ENCODE measurements around the gene KMO. TPM values are rescaled to one million over a fixed set of nuclear protein-coding genes. Genes with fewer than 3 reads are reported as not detected.

KMO gene
- polyA plus RNA-seq, 3 donors: 4.7 to 9.0 (median 6.4) TPM

DNA sequence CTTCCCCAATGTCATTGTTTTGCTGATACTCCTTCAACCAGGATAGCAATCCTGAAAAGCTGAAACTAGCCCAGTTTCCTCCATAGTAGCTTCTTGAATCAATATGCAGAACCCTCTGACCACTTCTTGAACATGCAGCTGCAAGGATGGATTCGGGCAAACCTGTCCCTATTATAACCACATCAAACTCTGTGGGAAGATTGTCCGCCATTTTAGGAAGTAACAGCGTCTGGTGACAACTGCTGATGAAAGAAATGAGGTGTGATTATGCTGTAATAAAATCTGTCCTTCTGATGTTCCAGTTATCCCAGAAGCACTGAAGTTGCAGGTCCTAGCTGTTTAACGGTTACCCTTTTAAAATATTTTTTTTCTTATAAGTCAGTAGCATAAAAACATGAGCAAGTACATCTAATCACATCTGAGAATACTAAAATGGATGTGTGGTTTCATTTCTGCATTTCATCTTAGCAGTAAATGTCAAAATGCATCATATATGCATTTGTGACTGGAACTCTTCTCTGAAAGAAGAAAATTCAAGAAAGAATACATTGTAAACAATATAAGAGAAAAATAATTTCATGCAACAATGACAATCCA, 103.5 kb downstream of the KMO start:
- Histone ChIP-seq H3K4me1 (ENCODE audit: control insufficient read depth in 1 of 2, insufficient read depth in 2 of 2, low read length in 2 of 2) (peaks cover 28 to 45% of the 10 kb centered on the region in 2 donors), H3K9ac (ENCODE audit: insufficient read depth, low read length, poor library complexity, severe bottlenecking) (no peak overlapping the region), H3K79me2 (ENCODE audit: insufficient read depth, low read length) (peaks cover 86% of the 10 kb centered on the region), H2AFZ (ENCODE audit: insufficient read depth, low read depth, low read length, poor library complexity, severe bottlenecking) (no peak overlapping the region), H3K9me3 (replicated peaks in 1 of 2; ENCODE audit: control insufficient read depth in 1 of 2, insufficient read depth in 1 of 2, low read length in 2 of 2) (no peaks in the 10 kb centered on the region), H3K4me2 (replicated peaks; ENCODE audit: extremely low read depth, low read length, poor library complexity, severe bottlenecking) (peak overlapping the region; percentile 28), H3K4me3 (replicated peaks in 1 of 3; ENCODE audit: low read depth in 2 of 3, low read length in 3 of 3) (peak overlapping the region in 1 of 3 experiments; percentile 21), H4K20me1 (ENCODE audit: insufficient read depth, low read length) (peaks cover 7% of the 10 kb centered on the region), H3K36me3 (replicated peaks in 1 of 2; ENCODE audit: control insufficient read depth in 1 of 2, insufficient read depth in 2 of 2, low read length in 2 of 2) (peaks cover 6 to 40% of the 10 kb centered on the region in 2 donors), H3K27ac (ENCODE audit: low read depth in 1 of 2, low read length in 2 of 2) (peak overlapping the region in 1 of 2 donors; percentile 17), H3K27me3 (ENCODE audit: control insufficient read depth in 2 of 2, insufficient read depth in 2 of 2, low read length in 2 of 2) (no peaks in the 10 kb centered on the region)
- Mint-ChIP-seq H3K9me3 (no peaks in the 10 kb centered on the region), H3K27ac (no peak overlapping the region), H3K27me3 (ENCODE audit: low read depth in 3 of 3) (no peaks in the 10 kb centered on the region), H3K4me3 (no peak overlapping the region), H3K36me3 (peaks cover 25 to 28% of the 10 kb centered on the region in 2 donors), H3K4me1 (peaks cover 33% of the 10 kb centered on the region)
- no CpG with 5 or more reads among the region's 4 CpGs for WGBS (ENCODE audit: insufficient coverage)
- TF ChIP-seq, protein P1, sequence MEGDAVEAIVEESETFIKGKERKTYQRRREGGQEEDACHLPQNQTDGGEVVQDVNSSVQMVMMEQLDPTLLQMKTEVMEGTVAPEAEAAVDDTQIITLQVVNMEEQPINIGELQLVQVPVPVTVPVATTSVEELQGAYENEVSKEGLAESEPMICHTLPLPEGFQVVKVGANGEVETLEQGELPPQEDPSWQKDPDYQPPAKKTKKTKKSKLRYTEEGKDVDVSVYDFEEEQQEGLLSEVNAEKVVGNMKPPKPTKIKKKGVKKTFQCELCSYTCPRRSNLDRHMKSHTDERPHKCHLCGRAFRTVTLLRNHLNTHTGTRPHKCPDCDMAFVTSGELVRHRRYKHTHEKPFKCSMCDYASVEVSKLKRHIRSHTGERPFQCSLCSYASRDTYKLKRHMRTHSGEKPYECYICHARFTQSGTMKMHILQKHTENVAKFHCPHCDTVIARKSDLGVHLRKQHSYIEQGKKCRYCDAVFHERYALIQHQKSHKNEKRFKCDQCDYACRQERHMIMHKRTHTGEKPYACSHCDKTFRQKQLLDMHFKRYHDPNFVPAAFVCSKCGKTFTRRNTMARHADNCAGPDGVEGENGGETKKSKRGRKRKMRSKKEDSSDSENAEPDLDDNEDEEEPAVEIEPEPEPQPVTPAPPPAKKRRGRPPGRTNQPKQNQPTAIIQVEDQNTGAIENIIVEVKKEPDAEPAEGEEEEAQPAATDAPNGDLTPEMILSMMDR (IDR thresholded peaks at IDR 0.05): no peak
- DNase-seq: no peak
- intact Hi-C loops (cut with micrococcal nuclease): loop anchor here in 1 of 2 donors (5.0 to 10.0 kb wide), 2 partner anchors 118 to 209 kb away; partner anchors contain the start of genes EXO1 and FH

DNA sequence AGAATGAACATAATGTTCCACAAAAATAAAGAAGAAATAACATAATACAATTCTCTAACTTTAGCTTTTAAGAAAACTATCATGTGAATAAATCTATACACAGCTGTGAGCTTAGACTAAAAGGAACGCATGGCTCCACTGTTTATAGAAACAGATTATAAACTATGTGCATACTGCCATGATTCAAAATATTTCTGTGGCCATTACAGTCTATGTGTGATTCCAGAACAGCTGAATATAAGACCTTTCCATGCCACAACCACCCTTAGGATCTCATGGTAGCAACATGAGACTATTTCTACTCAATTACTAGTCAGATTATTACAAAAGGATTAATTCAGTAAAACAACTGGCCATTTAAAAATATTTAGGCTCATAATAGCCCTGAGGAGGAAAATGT, 104.1 kb downstream of the KMO start:
- DNase-seq: no peak
- Histone ChIP-seq H3K36me3 (replicated peaks in 1 of 2; ENCODE audit: control insufficient read depth in 1 of 2, insufficient read depth in 2 of 2, low read length in 2 of 2) (peaks cover 6 to 40% of the 10 kb centered on the region in 2 donors), H3K4me3 (replicated peaks in 1 of 3; ENCODE audit: low read depth in 2 of 3, low read length in 3 of 3) (no peak overlapping the region), H3K27ac (ENCODE audit: low read depth in 1 of 2, low read length in 2 of 2) (no peak overlapping the region), H2AFZ (ENCODE audit: insufficient read depth, low read depth, low read length, poor library complexity, severe bottlenecking) (no peak overlapping the region), H3K4me2 (replicated peaks; ENCODE audit: extremely low read depth, low read length, poor library complexity, severe bottlenecking) (peak overlapping the region; percentile 28), H3K79me2 (ENCODE audit: insufficient read depth, low read length) (peaks cover 86% of the 10 kb centered on the region), H3K9ac (ENCODE audit: insufficient read depth, low read length, poor library complexity, severe bottlenecking) (no peak overlapping the region), H3K9me3 (replicated peaks in 1 of 2; ENCODE audit: control insufficient read depth in 1 of 2, insufficient read depth in 1 of 2, low read length in 2 of 2) (no peaks in the 10 kb centered on the region), H3K4me1 (ENCODE audit: control insufficient read depth in 1 of 2, insufficient read depth in 2 of 2, low read length in 2 of 2) (peaks cover 34 to 49% of the 10 kb centered on the region in 2 donors), H3K27me3 (ENCODE audit: control insufficient read depth in 2 of 2, insufficient read depth in 2 of 2, low read length in 2 of 2) (no peaks in the 10 kb centered on the region), H4K20me1 (ENCODE audit: insufficient read depth, low read length) (peaks cover 7% of the 10 kb centered on the region)
- Mint-ChIP-seq H3K4me3 (no peak overlapping the region), H3K9me3 (no peaks in the 10 kb centered on the region), H3K36me3 (peaks cover 25 to 28% of the 10 kb centered on the region in 2 donors), H3K27me3 (ENCODE audit: low read depth in 3 of 3) (no peaks in the 10 kb centered on the region), H3K4me1 (peaks cover 39% of the 10 kb centered on the region), H3K27ac (no peak overlapping the region)
- TF ChIP-seq, protein P1 (IDR thresholded peaks at IDR 0.05): no peak
- intact Hi-C loops (cut with micrococcal nuclease): loop anchor here in 1 of 2 donors (5.0 to 10.0 kb wide), 2 partner anchors 119 to 209 kb away; partner anchors contain the start of genes EXO1 and FH
- WGBS (ENCODE audit: insufficient coverage): 100% methylated on average over 1 of the region's 1 CpG
